Caco-2 (cell line): ENCODE data around the gene VPS35. TPM values are rescaled to one million over a fixed set of nuclear protein-coding genes. Genes with fewer than 3 reads are reported as not detected.

ENCODE experiments used
- BruUV-seq: library from RNA; stranded (reverse); fragments of 400-500 nt; replicated peaks from 2 replicates; lab custom pipeline; 2021; lab: Mats Ljungman, UMichigan
- CTCF ChIA-PET: fragments of 300-600 bp; sonication (Branson Sonifier 250); formaldehyde crosslinking; loops from one replicate; lab custom pipeline; 2022; ENCODE audit warnings: antibody characterized with exemption; lab: Charles Lee
- POLR2A ChIA-PET: fragments of 300-600 bp; sonication (Branson Sonifier 250); formaldehyde crosslinking; loops from one replicate; lab custom pipeline; 2022; ENCODE audit warnings: antibody characterized with exemption; lab: Charles Lee
- DNase-seq, 2 experiments: peaks; one replicate each; pipeline versions ENCODE4 v3.0.0 to v3.0.0-alpha.2; 2020 to 2022
- H3K27me3 ChIP-seq: replicated peaks from 2 replicates; pipeline ENCODE4 v1.6.0; 2011; ENCODE audit warnings: low read length; ENCODE audit not compliant: control insufficient read depth, insufficient read depth
- H3K36me3 ChIP-seq: 2 replicates; pipeline ENCODE4 v1.5.1; 2011; ENCODE audit warnings: low read length; ENCODE audit not compliant: control insufficient read depth, insufficient read depth
- H3K4me1 ChIP-seq: fragments of 250-450 bp; sonication (Bioruptor Pico); 2 replicates; pipeline ENCODE4 v1.5.1; 2020; ENCODE audit warnings: mild to moderate bottlenecking
- H3K4me3 ChIP-seq: 2 replicates; pipeline ENCODE4 v1.5.1; 2011; ENCODE audit warnings: low read depth, mild to moderate bottlenecking, control low read depth, low read length
- H3K9me3 ChIP-seq: fragments of 250-450 bp; sonication (Bioruptor Pico); 2 replicates; pipeline ENCODE4 v1.5.1; 2020; ENCODE audit warnings: mild to moderate bottlenecking, moderate library complexity
- H3K27ac Mint-ChIP-seq: one replicate; pipeline ENCODE4 v1.8.0; 2022; ENCODE audit warnings: mixed read lengths; ENCODE audit not compliant: unreplicated experiment
- H3K27me3 Mint-ChIP-seq: one replicate; pipeline ENCODE4 v1.8.0; 2022; ENCODE audit warnings: mixed read lengths; ENCODE audit not compliant: insufficient read depth, unreplicated experiment
- H3K36me3 Mint-ChIP-seq: one replicate; pipeline ENCODE4 v1.8.0; 2022; ENCODE audit warnings: mild to moderate bottlenecking, mixed read lengths; ENCODE audit not compliant: insufficient read depth, unreplicated experiment
- H3K4me1 Mint-ChIP-seq: one replicate; pipeline ENCODE4 v1.8.0; 2022; ENCODE audit warnings: low read depth, mixed read lengths; ENCODE audit not compliant: unreplicated experiment
- H3K4me3 Mint-ChIP-seq: one replicate; pipeline ENCODE4 v1.8.0; 2022; ENCODE audit warnings: mild to moderate bottlenecking, moderate library complexity, mixed read lengths; ENCODE audit not compliant: unreplicated experiment
- H3K9me3 Mint-ChIP-seq: one replicate; pipeline ENCODE4 v1.8.0; 2022; ENCODE audit warnings: mixed read lengths; ENCODE audit not compliant: unreplicated experiment
- intact Hi-C: fragments of 100-400 bp; cut with micrococcal nuclease; formaldehyde crosslinking; loops from one replicate; pipeline ENCODE4 v1.10.0; 2022; ENCODE audit not compliant: unreplicated experiment
- total RNA-seq: library from RNA; stranded (reverse); gene quantifications from 2 replicates; pipeline ENCODE4 v1.2.3, GENCODE V29; 2022
- TF ChIP-seq, protein P1 (sequence below), 2 experiments: fragments of 200-600 bp in 1 of 2; IDR thresholded peaks; 1 replicate in 1 of 2; 2 replicates in 1 of 2; pipeline versions ENCODE4 v1.5.1 to v1.8.0; 2011 to 2022; ENCODE audit warnings: antibody characterized with exemption in 1 of 2, control low read depth in 1 of 2, inconsistent platforms in 1 of 2, low read depth in 1 of 2, low read length in 1 of 2, mild to moderate bottlenecking in 1 of 2, moderate library complexity in 1 of 2; ENCODE audit not compliant: insufficient read depth in 1 of 2, severe bottlenecking in 1 of 2, unreplicated experiment in 1 of 2

The VPS35 gene
- total RNA-seq, 1 experiment from 2014 or later = 120 TPM

GRCh38 chr16:46613352-46613751 lies 75.6 kb downstream of the VPS35 start:
- Mint-ChIP-seq H3K27ac (no peak overlapping the region), H3K4me3 (no peak overlapping the region), H3K4me1 (no peaks in the 10 kb centered on the region), H3K27me3 (no peaks in the 10 kb centered on the region), H3K9me3 (no peaks in the 10 kb centered on the region), H3K36me3 (peaks cover 32% of the 10 kb centered on the region)
- peaks cover 1% of the 10 kb centered on the region; the same call in 1 of the 2 replicates for H3K36me3 ChIP-seq
- H3K4me1 ChIP-seq = no peaks in the 10 kb centered on the region
- CTCF ChIA-PET = no interaction called here
- no peaks in the 10 kb centered on the region for H3K27me3 ChIP-seq
- H3K9me3 ChIP-seq = no peaks in the 10 kb centered on the region
- no TSS peak for BruUV-seq
- TF ChIP-seq, protein P1, sequence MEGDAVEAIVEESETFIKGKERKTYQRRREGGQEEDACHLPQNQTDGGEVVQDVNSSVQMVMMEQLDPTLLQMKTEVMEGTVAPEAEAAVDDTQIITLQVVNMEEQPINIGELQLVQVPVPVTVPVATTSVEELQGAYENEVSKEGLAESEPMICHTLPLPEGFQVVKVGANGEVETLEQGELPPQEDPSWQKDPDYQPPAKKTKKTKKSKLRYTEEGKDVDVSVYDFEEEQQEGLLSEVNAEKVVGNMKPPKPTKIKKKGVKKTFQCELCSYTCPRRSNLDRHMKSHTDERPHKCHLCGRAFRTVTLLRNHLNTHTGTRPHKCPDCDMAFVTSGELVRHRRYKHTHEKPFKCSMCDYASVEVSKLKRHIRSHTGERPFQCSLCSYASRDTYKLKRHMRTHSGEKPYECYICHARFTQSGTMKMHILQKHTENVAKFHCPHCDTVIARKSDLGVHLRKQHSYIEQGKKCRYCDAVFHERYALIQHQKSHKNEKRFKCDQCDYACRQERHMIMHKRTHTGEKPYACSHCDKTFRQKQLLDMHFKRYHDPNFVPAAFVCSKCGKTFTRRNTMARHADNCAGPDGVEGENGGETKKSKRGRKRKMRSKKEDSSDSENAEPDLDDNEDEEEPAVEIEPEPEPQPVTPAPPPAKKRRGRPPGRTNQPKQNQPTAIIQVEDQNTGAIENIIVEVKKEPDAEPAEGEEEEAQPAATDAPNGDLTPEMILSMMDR (IDR thresholded peaks at IDR 0.05; ENCODE audit: insufficient read depth in 1 of 2, low read depth in 1 of 2, low read length in 1 of 2, severe bottlenecking in 1 of 2, unreplicated experiment in 1 of 2) = no peak
- DNase-seq = no peak
- POLR2A ChIA-PET = no interaction called here
- intact Hi-C loops = no loop called here
- H3K4me3 ChIP-seq = no peak overlapping the region

DNA sequence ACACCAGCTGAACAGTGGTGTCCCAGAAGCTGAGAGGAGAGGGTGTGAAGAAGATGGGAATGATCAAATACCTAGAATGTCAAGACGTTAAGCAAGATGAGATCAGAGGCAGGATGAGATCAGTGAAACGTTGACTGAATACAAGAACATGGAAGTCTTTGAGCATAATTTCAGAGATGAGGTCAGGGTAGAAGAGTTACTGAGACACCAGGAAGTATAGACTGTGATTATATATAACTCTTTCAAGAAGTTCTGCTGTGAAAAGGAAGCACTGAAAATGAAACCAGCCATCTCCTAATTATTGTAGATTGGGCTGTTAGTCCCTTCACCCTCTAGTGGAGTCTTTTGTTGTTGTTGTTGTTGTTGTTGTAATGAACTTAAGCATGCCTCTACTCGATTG lies 76.9 kb downstream of the VPS35 start:
- ChIA-PET POLR2A (no interaction called here), CTCF (no interaction called here)
- TF ChIP-seq, protein P1 (IDR thresholded peaks at IDR 0.05; ENCODE audit: insufficient read depth in 1 of 2, low read depth in 1 of 2, low read length in 1 of 2, severe bottlenecking in 1 of 2, unreplicated experiment in 1 of 2) = no peak
- peaks cover 35% of the 10 kb centered on the region for H3K36me3 Mint-ChIP-seq
- H3K27me3 Mint-ChIP-seq = no peaks in the 10 kb centered on the region
- peaks cover 1% of the 10 kb centered on the region; the same call in 1 of the 2 replicates for H3K36me3 ChIP-seq
- no peaks in the 10 kb centered on the region for H3K9me3 ChIP-seq
- no peak overlapping the region for H3K27ac Mint-ChIP-seq
- no peaks in the 10 kb centered on the region for H3K27me3 ChIP-seq
- no peak overlapping the region for H3K4me3 ChIP-seq
- no peaks in the 10 kb centered on the region for H3K9me3 Mint-ChIP-seq
- intact Hi-C loops = no loop called here
- no TSS peak for BruUV-seq
- no peaks in the 10 kb centered on the region for H3K4me1 Mint-ChIP-seq
- no peaks in the 10 kb centered on the region for H3K4me1 ChIP-seq
- H3K4me3 Mint-ChIP-seq = no peak overlapping the region
- no peak for DNase-seq

DNA sequence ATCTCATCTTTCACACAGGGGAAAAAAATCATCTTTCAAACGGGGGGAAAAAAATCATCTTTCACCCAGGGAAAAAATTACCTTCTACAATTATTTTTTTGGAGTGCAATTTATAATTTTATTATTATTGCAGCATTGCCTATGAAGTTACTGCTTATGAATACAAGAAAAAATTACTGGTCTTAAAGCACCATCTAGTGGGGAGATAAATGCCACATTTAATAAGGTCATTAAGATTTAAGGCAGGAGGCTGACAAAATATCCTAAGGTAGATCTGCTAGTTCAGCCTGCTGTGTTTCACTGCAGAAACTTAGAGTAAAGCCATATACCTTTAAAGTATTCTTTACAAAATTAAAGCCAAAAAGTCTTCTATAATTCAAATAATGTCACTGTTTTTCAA lies 81.4 kb downstream of the VPS35 start:
- intact Hi-C loops = loop anchor here (1.0 kb wide), 1 partner anchor 53 kb away; no protein-coding TSS in a partner anchor
- no peaks in the 10 kb centered on the region for H3K9me3 ChIP-seq
- H3K36me3 ChIP-seq = no peaks in the 10 kb centered on the region
- Mint-ChIP-seq H3K27me3 (no peaks in the 10 kb centered on the region), H3K27ac (no peak overlapping the region), H3K4me3 (no peak overlapping the region), H3K4me1 (no peaks in the 10 kb centered on the region), H3K36me3 (peaks cover 51% of the 10 kb centered on the region), H3K9me3 (no peaks in the 10 kb centered on the region)
- ChIA-PET POLR2A (no interaction called here), CTCF (no interaction called here)
- no TSS peak for BruUV-seq
- no peak overlapping the region for H3K4me3 ChIP-seq
- TF ChIP-seq, protein P1 (IDR thresholded peaks at IDR 0.05; ENCODE audit: insufficient read depth in 1 of 2, low read depth in 1 of 2, low read length in 1 of 2, severe bottlenecking in 1 of 2, unreplicated experiment in 1 of 2) = peak in 1 of 2 experiments; percentile 22
- DNase-seq = no peak
- no peaks in the 10 kb centered on the region for H3K4me1 ChIP-seq
- H3K27me3 ChIP-seq = no peaks in the 10 kb centered on the region
